ENCODE data around the gene GATA5. TPM values are rescaled to one million over a fixed set of nuclear protein-coding genes. Genes with fewer than 3 reads are reported as not detected.

The GATA5 gene
- total RNA-seq, 1 experiment from 2014 or later = not detected

- peaks cover 41% of the 10 kb centered on the region for H3K27me3 Mint-ChIP-seq (ENCODE audit: unreplicated experiment)
- intact Hi-C loops (cut with micrococcal nuclease; ENCODE audit: unreplicated experiment) = no loop called here
- no peak overlapping the region for H3K27ac Mint-ChIP-seq (ENCODE audit: unreplicated experiment)
- H3K4me3 Mint-ChIP-seq (ENCODE audit: low read depth, unreplicated experiment) = no peak overlapping the region
- BruUV-seq (replicated peaks) = no TSS peak
- no peak for TF ChIP-seq CTCF (IDR thresholded peaks at IDR 0.05; ENCODE audit: unreplicated experiment)
- H3K4me1 Mint-ChIP-seq (ENCODE audit: low read depth, unreplicated experiment) = peaks cover 8% of the 10 kb centered on the region
- peaks cover 2% of the 10 kb centered on the region for H3K9me3 Mint-ChIP-seq (ENCODE audit: low read depth, unreplicated experiment)
- CTCF ChIA-PET = no interaction called here
- DNase-seq = no peak
- peaks cover 13% of the 10 kb centered on the region for H3K36me3 Mint-ChIP-seq (ENCODE audit: insufficient read depth, unreplicated experiment)
These were observed 54.7 kb downstream of the GATA5 start for GRCh38 chr20:62420846-62421715.

DNA sequence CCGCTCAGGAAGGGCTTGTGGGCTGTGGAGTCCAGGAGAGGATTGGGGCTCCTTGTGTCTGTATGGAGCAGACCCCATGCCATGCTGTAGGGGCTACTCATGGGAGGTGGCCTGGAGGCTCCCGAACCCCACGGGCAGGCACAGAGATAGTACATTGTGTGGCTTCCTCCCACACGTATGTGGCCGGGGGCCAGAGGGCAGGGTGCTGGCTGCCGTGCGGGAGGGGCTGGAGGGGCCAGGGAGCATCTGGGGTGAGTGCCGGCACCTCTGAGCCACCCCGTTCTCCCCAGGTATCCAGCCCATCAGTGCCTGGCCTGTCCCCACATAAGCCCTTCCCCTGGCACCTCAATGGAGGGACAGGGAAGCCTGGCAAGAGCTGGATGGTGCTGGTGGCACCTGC, 56.0 kb downstream of the GATA5 start:
- intact Hi-C loops (cut with micrococcal nuclease; ENCODE audit: unreplicated experiment) = no loop called here
- Mint-ChIP-seq H3K27ac (ENCODE audit: unreplicated experiment) (no peak overlapping the region), H3K36me3 (ENCODE audit: insufficient read depth, unreplicated experiment) (peaks cover 6% of the 10 kb centered on the region), H3K27me3 (ENCODE audit: unreplicated experiment) (peaks cover 41% of the 10 kb centered on the region), H3K4me3 (ENCODE audit: low read depth, unreplicated experiment) (no peak overlapping the region), H3K9me3 (ENCODE audit: low read depth, unreplicated experiment) (peaks cover 2% of the 10 kb centered on the region), H3K4me1 (ENCODE audit: low read depth, unreplicated experiment) (no peaks in the 10 kb centered on the region)
- TF ChIP-seq CTCF (IDR thresholded peaks at IDR 0.05; ENCODE audit: unreplicated experiment) = no peak
- no TSS peak for BruUV-seq (replicated peaks)
- CTCF ChIA-PET = interaction anchor here (2.0 kb wide), 1 partner anchor 10 kb away, joined by 8 read pairs; no protein-coding TSS in a partner anchor
- no peak for DNase-seq

GRCh38 chr20:62418709-62419487, 56.9 kb downstream of the GATA5 start:
- Mint-ChIP-seq H3K36me3 (ENCODE audit: insufficient read depth, unreplicated experiment) (peaks cover 6% of the 10 kb centered on the region), H3K9me3 (ENCODE audit: low read depth, unreplicated experiment) (peaks cover 2% of the 10 kb centered on the region), H3K27ac (ENCODE audit: unreplicated experiment) (no peak overlapping the region), H3K4me1 (ENCODE audit: low read depth, unreplicated experiment) (no peaks in the 10 kb centered on the region), H3K4me3 (ENCODE audit: low read depth, unreplicated experiment) (no peak overlapping the region), H3K27me3 (ENCODE audit: unreplicated experiment) (peaks cover 41% of the 10 kb centered on the region)
- no peak for TF ChIP-seq CTCF (IDR thresholded peaks at IDR 0.05; ENCODE audit: unreplicated experiment)
- DNase-seq = no peak
- BruUV-seq (replicated peaks) = no TSS peak
- CTCF ChIA-PET = interaction anchor here (1.1 to 2.0 kb wide), 2 partner anchors 8 to 9 kb away, joined by 3 to 8 read pairs; partner anchors contain the start of gene RBBP8NL
- intact Hi-C loops (cut with micrococcal nuclease; ENCODE audit: unreplicated experiment) = no loop called here

- TF ChIP-seq CTCF (IDR thresholded peaks at IDR 0.05; ENCODE audit: unreplicated experiment) = no peak
- Mint-ChIP-seq H3K27me3 (ENCODE audit: unreplicated experiment) (peaks cover 41% of the 10 kb centered on the region), H3K9me3 (ENCODE audit: low read depth, unreplicated experiment) (peaks cover 2% of the 10 kb centered on the region), H3K36me3 (ENCODE audit: insufficient read depth, unreplicated experiment) (peaks cover 6% of the 10 kb centered on the region), H3K27ac (ENCODE audit: unreplicated experiment) (no peak overlapping the region), H3K4me1 (ENCODE audit: low read depth, unreplicated experiment) (no peaks in the 10 kb centered on the region), H3K4me3 (ENCODE audit: low read depth, unreplicated experiment) (no peak overlapping the region)
- CTCF ChIA-PET = interaction anchor here (0.6 to 2.0 kb wide), 3 partner anchors 9 to 137 kb away, joined by 3 to 8 read pairs (median 3); partner anchors contain the start of gene RBBP8NL
- BruUV-seq (replicated peaks) = no TSS peak
- no peak for DNase-seq
- intact Hi-C loops (cut with micrococcal nuclease; ENCODE audit: unreplicated experiment) = no loop called here
These were observed 57.6 kb downstream of the GATA5 start for GRCh38 chr20:62417981-62418708.
